Motor neuron (in vitro differentiated cells): ENCODE data around the gene PADI1. TPM values are rescaled to one million over a fixed set of nuclear protein-coding genes. Genes with fewer than 3 reads are reported as not detected.

Experiments
- ATAC-seq, 8 experiments: fragments of 200-7000 bp; cut with Tn5 transposase; replicated peaks in 6 of 8; 2 replicates each; pipeline ENCODE4 v1.8.0; 2021; ENCODE audit warnings: mild to moderate bottlenecking in 8 of 8, moderate library complexity in 8 of 8
- H3K27ac ChIP-seq, 2 donors: fragments of 250-450 bp; sonication (Bioruptor Pico); 2 replicates each; pipeline ENCODE4 v1.9.0; 2021; ENCODE audit warnings: antibody characterized with exemption in 2 of 2, mild to moderate bottlenecking in 2 of 2, moderate library complexity in 1 of 2
- H3K4me1 ChIP-seq, 2 donors: fragments of 250-450 bp; sonication (Bioruptor Pico); replicated peaks in 1 of 2; 2 replicates each; pipeline ENCODE4 v1.6.1; 2021; ENCODE audit warnings: antibody characterized with exemption in 2 of 2, mild to moderate bottlenecking in 2 of 2, moderate library complexity in 1 of 2
- H3K4me3 ChIP-seq, 5 donors: fragments of 250-450 bp; sonication (Bioruptor Pico); 2 replicates each; pipeline ENCODE4 v1.9.0; 2021; ENCODE audit warnings: antibody characterized with exemption in 5 of 5, mild to moderate bottlenecking in 5 of 5, moderate library complexity in 4 of 5
- WGBS, 10 experiments: fragments of 450-650 bp; shearing (Covaris generic); methylation state at CpG; one replicate each; pipeline ENCODE4 v1.0.0; 2022; 5-methylcytosine and 5-hydroxymethylcytosine counted together
- in situ Hi-C, 9 experiments: fragments of 400-800 bp; cut with MboI; loops; one replicate each; pipeline ENCODE4 v1.15.0; 2021; ENCODE audit warnings: low sequenced_read_pairs in 9 of 9, low pct_unique_long_range_greater_than_20kb in 2 of 9; ENCODE audit not compliant: unreplicated experiment in 9 of 9
- total RNA-seq, 8 experiments: library from RNA; unstranded; fragments of 300-600 nt; gene quantifications; 2 replicates each; pipeline versions ENCODE4 v1.2.3 to v1.2.4, GENCODE V29; 2022

PADI1 gene, protein sequence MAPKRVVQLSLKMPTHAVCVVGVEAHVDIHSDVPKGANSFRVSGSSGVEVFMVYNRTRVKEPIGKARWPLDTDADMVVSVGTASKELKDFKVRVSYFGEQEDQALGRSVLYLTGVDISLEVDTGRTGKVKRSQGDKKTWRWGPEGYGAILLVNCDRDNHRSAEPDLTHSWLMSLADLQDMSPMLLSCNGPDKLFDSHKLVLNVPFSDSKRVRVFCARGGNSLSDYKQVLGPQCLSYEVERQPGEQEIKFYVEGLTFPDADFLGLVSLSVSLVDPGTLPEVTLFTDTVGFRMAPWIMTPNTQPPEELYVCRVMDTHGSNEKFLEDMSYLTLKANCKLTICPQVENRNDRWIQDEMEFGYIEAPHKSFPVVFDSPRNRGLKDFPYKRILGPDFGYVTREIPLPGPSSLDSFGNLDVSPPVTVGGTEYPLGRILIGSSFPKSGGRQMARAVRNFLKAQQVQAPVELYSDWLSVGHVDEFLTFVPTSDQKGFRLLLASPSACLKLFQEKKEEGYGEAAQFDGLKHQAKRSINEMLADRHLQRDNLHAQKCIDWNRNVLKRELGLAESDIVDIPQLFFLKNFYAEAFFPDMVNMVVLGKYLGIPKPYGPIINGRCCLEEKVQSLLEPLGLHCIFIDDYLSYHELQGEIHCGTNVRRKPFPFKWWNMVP
- total RNA-seq, result 1 to 10 TPM in 2 of 8 experiments, under 1 TPM in 5, not detected in 1; 0.05 to 1.1 (median 0.29) TPM

DNA sequence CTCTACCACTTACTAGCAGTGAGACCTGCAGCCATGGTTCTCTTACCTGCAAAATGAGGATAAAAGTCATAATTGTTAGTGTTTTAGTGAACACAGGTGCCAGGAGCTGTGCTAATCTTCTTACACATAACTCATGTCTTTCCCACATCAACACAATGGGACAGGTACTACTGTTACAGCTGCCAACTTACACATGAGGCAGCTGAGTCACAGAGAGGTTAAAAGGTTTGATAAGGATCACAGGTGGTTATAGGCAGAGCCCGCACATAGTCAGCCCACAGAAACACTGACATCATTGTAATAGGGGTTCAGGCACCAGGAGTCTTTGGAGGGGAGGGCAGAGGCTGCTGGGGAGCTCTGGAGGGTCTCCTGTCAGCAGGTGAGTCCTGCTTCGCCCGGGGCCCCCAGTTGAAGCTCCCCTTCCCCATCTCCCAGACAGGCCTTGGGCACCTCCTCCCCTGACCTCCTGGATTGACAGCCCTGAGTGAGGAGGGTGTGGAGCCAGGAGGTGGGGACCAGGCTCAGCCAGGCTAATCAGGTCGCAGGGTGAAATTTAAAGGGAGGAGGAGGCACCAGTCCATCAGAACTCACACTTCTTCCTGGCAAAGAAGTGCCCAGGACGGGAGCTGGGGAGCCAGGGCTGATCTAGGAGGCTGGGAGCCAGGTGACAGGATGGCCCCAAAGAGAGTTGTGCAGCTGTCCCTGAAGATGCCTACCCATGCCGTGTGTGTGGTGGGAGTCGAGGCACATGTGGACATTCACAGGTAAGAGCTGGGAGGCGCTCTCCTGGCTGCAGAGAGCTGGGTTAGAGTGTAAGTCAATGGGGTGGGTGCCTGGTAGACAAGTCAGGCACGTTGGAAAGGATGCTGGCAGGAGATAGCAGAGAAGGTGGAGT lies at the start of gene PADI1:
Gene PADI1 (plus strand): TSS at position 583 of the 895 bp plus-strand sequence. CDS start 90 bp downstream, at position 673.
- Histone ChIP-seq H3K27ac (no peak within 1 kb of the TSS), H3K4me1 (peaks cover 5 to 22% of the 10 kb centered on the region in 2 donors), H3K4me3 (no peak within 1 kb of the TSS)
- in situ Hi-C loops, result no loop called here
- no peak for ATAC-seq
- WGBS, 10 experiments, result 0 to 80% (median 62%) methylated on average over 1 to 5 of the region's 9 CpGs; no CpG with 5 or more reads in 3 of the 10 experiments

DNA sequence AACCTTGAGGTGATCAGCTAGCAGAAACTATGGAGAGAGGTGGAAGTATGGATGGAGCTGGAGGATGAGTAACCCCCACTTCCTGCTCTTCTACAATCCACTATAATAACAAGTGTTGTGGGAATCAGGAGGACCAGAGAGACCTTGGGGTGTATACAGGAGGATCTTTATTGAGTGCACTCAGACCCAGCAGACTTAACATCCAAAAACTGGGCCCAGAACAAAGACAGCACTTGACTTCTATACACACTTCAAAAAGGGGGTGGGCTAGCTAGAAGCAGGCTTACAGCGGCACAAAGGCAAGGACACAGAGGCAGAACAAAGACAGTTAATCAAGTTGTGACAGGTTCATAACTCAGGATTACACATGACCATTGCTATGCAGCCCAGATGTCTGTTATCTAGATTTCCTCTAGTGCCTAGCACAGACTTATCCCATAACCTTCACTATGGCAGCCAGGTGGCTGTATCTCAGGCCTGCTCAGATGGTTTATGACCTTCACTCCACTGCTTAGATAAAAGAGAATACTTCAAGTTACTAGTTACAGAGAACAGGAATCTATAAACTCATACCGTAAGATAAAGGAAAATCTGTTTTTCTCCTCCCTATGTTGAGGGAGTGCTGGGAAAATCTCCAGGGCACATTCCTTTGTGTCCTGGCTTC lies 49.5 kb upstream of the PADI1 start:
- in situ Hi-C loops, result no loop called here
- H3K27ac ChIP-seq, result no peak overlapping the region
- 15 to 92% (median 45%) methylated on average over 1 to 2 of the region's 2 CpGs; no CpG with 5 or more reads in 3 of the 10 experiments for WGBS, 10 experiments
- ATAC-seq, result no peak
- no peak overlapping the region for H3K4me3 ChIP-seq
- no peaks in the 10 kb centered on the region for H3K4me1 ChIP-seq

DNA sequence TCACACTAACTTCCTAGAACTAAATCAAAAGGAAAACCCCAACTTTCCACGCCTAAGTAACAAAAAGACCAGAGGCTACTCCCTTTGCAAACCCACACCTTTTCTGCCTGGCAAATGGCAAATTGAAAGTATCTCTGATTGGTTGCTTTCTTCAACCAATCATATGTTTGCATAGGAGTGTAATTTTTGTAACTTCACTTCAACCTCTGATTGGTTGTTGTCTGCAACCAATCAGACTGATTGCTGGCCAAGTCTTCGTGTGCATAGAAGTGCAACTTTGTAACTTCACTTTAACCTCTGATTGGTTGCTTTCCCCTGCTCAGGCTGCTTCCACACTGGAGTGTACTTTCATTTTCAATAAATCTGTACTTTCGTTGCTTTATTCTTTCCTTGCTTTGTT lies 48.8 kb upstream of the PADI1 start:
- Histone ChIP-seq H3K27ac (no peak overlapping the region), H3K4me3 (no peak overlapping the region), H3K4me1 (no peaks in the 10 kb centered on the region)
- in situ Hi-C loops, result no loop called here
- peak in 3 of 8 experiments; percentile 33 to 89 (median 64) for ATAC-seq
- WGBS, 10 experiments, result 6 to 72% (median 40%) methylated on average over 1 to 3 of the region's 3 CpGs; no CpG with 5 or more reads in 1 of the 10 experiments

DNA sequence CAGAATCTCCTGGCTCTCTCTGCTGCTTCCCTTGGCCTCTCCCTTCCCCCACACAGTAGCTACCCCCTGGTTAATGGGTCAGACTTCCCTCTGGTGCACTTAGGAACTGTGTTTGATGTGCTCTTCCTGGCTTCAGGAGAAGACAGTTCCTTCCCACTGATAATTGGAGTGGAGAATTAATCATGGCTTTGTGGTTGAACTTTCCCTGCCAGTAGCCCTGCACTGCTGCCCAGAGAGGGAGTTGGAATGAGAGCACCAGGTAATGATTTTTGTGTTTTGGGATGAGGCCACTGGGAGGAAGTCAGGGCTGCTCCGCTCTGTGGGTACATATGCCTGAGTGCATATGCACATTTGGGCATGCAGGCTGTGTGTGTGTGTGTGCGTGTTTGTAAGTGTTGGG lies 46.0 kb upstream of the PADI1 start:
- in situ Hi-C loops, result no loop called here

DNA sequence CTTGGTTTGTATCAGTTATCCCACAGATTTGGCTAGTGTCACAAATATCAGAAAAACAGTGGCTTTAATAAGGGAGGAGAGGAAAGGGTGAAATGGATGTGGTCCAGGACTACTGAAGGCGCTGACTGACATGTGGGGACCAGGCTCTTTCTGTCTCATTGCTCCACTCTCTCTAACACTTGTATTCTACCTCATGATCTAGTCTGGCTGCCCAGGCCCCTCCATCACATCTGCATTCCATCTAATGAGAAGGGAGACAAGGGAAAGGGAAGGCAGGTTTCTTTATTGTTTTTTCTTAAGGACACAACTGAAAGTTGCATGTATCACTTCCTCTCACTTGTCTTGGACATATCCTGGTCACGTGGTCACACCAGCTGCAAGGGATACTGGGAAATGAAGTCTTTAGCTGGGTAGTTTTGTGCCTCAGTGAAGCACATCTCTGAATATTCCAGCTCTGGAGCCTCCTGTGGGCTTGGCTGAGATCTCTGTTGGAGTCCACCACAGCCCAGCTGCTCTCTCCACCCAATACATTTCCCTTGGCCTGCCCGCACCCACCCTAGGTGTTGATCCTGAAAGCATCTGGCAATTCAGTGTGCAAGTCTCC lies 43.7 kb upstream of the PADI1 start:
- Histone ChIP-seq H3K4me3 (no peak overlapping the region), H3K27ac (no peak overlapping the region), H3K4me1 (no peaks in the 10 kb centered on the region)
- peak in 3 of 8 experiments; percentile 52 to 95 (median 86) for ATAC-seq
- in situ Hi-C loops, result no loop called here
- 17 to 100% (median 79%) methylated on average over 1 to 3 of the region's 3 CpGs; no CpG with 5 or more reads in 1 of the 10 experiments for WGBS, 10 experiments

More for the DNA sequence above, 46.0 kb upstream of the PADI1 start:
- WGBS, 10 experiments, result 48 to 100% (median 80%) methylated on average over 1 to 2 of the region's 2 CpGs; no CpG with 5 or more reads in 6 of the 10 experiments
- H3K4me1 ChIP-seq, result no peaks in the 10 kb centered on the region
- no peak overlapping the region for H3K4me3 ChIP-seq
- H3K27ac ChIP-seq, result no peak overlapping the region
- ATAC-seq, result peak in 2 of 8 experiments; percentile 15 to 56

DNA sequence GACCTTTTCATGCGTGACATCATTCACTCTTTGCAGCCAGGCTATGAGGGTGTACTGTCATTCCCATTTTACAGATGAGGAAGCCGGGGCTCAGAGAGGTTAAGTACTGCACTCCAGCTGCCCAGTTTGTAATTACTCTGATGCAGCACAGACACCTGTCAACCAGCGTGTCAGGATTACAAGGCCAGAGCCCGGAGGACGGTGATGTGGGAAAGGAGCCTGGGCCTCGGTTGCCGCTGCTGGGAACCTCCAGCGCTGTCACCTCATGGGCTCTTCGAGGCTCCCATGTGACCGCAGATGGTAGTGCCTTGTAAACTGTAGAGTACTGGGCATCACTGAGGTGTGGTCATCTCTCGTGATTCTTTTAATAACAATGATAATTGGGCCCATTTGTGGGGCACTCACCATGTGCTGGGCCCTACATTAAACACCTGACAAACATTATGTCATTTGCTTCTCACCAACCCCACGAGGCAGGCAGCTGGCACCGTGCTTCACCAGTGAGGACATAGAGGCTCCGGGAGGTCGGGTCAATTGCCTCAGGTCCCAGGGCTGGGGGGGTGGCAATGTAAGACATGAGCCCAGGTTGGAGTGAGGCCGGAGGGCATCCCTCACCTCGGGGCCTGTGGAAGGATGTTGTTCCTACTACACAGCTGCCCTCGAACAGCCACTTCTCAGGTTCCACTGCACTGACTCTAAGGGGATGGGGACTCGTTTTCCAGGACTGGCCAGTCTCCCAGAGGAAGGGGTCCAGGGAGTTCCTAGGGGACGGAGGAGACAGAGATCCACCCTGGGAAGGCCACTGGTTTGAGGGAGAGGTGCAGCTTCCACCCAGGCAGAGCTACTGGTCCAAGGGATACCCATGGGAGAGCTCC lies 42.8 kb upstream of the PADI1 start:
- no peak for ATAC-seq
- Histone ChIP-seq H3K27ac (no peak overlapping the region), H3K4me3 (no peak overlapping the region), H3K4me1 (no peaks in the 10 kb centered on the region)
- WGBS, 10 experiments, result 69 to 94% (median 83%) methylated on average over 1 to 17 of the region's 20 CpGs; no CpG with 5 or more reads in 4 of the 10 experiments
- in situ Hi-C loops, result no loop called here

DNA sequence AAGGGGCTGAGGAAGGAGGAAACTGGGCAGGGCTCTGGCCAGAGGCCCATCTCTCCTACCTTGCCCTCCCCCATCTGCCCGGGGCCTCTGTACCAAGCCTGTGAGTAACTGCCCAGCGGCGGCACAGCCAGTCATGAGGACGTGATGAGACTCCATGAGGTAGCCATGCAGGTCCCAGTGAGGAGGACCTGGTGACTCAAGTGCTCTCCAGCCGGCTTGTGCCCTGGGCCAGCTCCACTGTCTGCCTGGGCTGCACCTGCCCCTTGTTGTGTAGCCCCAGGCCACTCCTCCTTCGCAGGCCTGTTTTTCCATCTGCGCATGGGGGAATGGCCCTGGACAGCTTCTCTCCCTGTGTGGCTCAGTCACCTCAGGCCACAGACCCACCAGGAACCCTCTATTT lies 42.0 kb upstream of the PADI1 start:
- 38 to 89% (median 73%) methylated on average over 2 to 5 of the region's 7 CpGs; no CpG with 5 or more reads in 5 of the 10 experiments for WGBS, 10 experiments
- in situ Hi-C loops, result no loop called here
- Histone ChIP-seq H3K27ac (no peak overlapping the region), H3K4me3 (no peak overlapping the region), H3K4me1 (no peaks in the 10 kb centered on the region)
- peak in 1 of 8 experiments; percentile 53 for ATAC-seq

DNA sequence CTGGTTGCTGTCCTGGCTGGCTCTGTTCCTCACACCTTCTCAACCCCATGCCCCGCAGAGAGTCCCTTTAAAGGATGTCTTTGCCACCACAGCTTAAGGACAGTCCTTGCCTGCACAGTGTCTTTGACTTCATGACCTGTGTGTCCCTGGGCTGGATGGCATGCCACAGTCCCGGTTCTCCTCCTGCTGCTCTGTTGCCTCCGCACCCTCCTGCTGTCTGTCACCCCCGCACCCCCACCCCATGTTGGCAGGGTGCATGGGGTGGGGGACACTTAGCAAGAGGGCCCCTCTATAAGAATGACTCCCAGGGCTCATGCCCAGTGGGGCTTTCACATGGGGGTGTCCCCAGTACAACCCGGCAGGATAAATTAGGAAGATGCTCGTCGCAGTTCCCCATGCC lies 41.6 kb upstream of the PADI1 start:
- in situ Hi-C loops, result no loop called here
- Histone ChIP-seq H3K4me3 (no peak overlapping the region), H3K27ac (no peak overlapping the region), H3K4me1 (no peaks in the 10 kb centered on the region)
- WGBS, 10 experiments, result 78 to 90% (median 85%) methylated on average over 2 to 6 of the region's 7 CpGs; no CpG with 5 or more reads in 6 of the 10 experiments
- ATAC-seq, result no peak

DNA sequence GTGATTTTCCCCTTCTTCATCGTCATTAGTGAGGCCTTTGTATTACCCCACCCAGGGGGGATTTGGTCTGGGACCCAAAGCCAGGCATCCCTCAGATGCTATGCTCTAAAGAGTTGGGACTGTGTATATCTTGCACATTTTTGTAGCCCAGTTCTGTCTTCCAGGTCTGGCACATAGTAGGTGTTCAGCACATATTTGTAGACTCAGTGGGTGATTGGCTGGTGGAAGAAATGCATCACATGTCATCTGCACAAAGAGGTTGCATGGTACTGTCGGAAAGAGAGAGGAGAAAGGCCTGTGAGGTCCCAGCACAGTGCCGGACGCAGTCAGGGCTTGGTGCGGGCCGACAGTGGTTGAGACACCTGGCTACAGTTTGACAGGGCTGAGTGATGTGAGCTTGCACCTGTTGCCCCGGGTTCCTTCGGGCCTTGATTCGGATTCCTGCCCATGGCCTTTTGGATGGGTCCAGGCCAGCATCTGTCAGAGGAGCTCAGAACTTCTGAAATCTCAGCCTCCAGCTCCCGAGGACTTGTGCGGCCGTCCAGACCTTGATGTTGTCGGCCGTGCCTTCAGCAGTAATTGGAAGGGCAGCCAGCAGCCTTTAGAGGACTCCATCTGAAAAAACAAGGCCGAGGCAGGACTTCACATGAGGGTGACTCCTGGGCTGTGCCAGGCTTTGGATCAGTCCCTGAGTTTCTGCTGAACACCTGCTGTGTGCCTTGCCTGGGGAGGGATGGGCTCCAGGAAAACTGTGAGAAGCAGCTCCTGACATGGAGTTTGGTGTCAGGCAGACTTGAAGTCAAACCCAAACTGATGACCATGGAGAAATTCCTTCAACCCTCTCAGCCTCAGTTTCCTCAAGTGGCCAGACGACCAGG lies 40.9 kb upstream of the PADI1 start:
- no peak overlapping the region for H3K27ac ChIP-seq
- no peaks in the 10 kb centered on the region for H3K4me1 ChIP-seq
- no peak for ATAC-seq
- H3K4me3 ChIP-seq, result no peak overlapping the region
- WGBS, 10 experiments, result 26 to 100% (median 71%) methylated on average over 1 to 14 of the region's 16 CpGs; no CpG with 5 or more reads in 2 of the 10 experiments
- in situ Hi-C loops, result no loop called here

DNA sequence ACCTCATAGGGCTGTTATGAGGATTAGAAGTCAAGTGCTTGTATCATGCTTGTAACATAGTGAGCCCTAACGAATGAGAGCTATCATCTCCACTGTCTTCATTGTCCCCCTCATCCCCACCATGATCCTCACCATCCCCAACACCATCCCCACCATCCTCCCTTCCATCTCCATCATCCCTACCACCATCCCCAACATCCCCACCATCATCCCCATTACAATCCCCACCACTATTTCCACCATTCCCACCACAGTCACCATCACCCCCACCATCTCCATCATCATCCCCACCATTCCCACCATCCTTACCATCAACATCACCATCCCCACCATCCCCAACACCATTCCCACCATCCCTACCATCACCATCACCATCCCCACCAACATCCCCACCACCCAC lies 39.1 kb upstream of the PADI1 start:
- 17 to 67% methylated on average over 1 of the region's 1 CpG; no CpG with 5 or more reads in 8 of the 10 experiments for WGBS, 10 experiments
- ATAC-seq, result no peak
- H3K27ac ChIP-seq, result no peak overlapping the region
- H3K4me1 ChIP-seq, result no peaks in the 10 kb centered on the region
- no peak overlapping the region for H3K4me3 ChIP-seq
- in situ Hi-C loops, result no loop called here
